NK-92 treated with Interleukin-12 subunit alpha and Interleukin-12 subunit beta, amount 100 ng/mL, for 24 hours (cell line): ENCODE measurements around the gene MAP3K19.
"Not testable (repeated sequence)": the region's sequence is repeated elsewhere in the genome, so short reads cannot be mapped to it uniquely, and the experiment has no call there.

Experiments
- DNase-seq: peaks from one replicate; lab custom pipeline; 2025; lab: John Stamatoyannopoulos, UW

The MAP3K19 gene

GRCh38 chr2:135050684-135051083, 3.4 kb upstream of the MAP3K19 start:
- DNase-seq, result no peak

- DNase-seq, result no peak
These were observed 2.9 kb upstream of the MAP3K19 start for GRCh38 chr2:135050132-135050531.

GRCh38 chr2:135048122-135048521, 875 bp upstream of the MAP3K19 start:
- DNase-seq, result no peak

GRCh38 chr2:135043345-135043744, 3.9 kb downstream of the MAP3K19 start:
- DNase-seq, result no peak

GRCh38 chr2:135037831-135038230, 9.4 kb downstream of the MAP3K19 start:
- no peak for DNase-seq

GRCh38 chr2:135033216-135033615, 14.0 kb downstream of the MAP3K19 start:
- DNase-seq, result not testable (repeated sequence)

GRCh38 chr2:135030826-135031225, 16.4 kb downstream of the MAP3K19 start:
- DNase-seq, result no peak

- DNase-seq, result no peak
These were observed 17.6 kb downstream of the MAP3K19 start for GRCh38 chr2:135029481-135030134.

- no peak for DNase-seq
These were observed 23.3 kb downstream of the MAP3K19 start for GRCh38 chr2:135023886-135024485.

- no peak for DNase-seq
These were observed 24.0 kb downstream of the MAP3K19 start for GRCh38 chr2:135022952-135023880.

- DNase-seq, result no peak
These were observed 25.6 kb downstream of the MAP3K19 start for GRCh38 chr2:135021618-135022017.

- DNase-seq, result no peak
These were observed 35.6 kb downstream of the MAP3K19 start for GRCh38 chr2:135011633-135012032.

- DNase-seq, result no peak
These were observed 36.9 kb downstream of the MAP3K19 start for GRCh38 chr2:135010200-135010942.

- no peak for DNase-seq
These were observed 37.9 kb downstream of the MAP3K19 start for GRCh38 chr2:135009339-135009738.

GRCh38 chr2:135005753-135006152, 41.5 kb downstream of the MAP3K19 start:
- no peak for DNase-seq

GRCh38 chr2:135004005-135004746, 43.1 kb downstream of the MAP3K19 start:
- DNase-seq, result peak; percentile 34

- no peak for DNase-seq
These were observed 44.4 kb downstream of the MAP3K19 start for GRCh38 chr2:135002836-135003235.

- DNase-seq, result no peak
These were observed 47.7 kb downstream of the MAP3K19 start for GRCh38 chr2:134999521-134999920.

- DNase-seq, result no peak
These were observed 58.1 kb downstream of the MAP3K19 start for GRCh38 chr2:134988994-134989605.

GRCh38 chr2:134985061-134985460, 62.2 kb downstream of the MAP3K19 start:
- no peak for DNase-seq

- DNase-seq, result no peak
These were observed 64.6 kb downstream of the MAP3K19 start for GRCh38 chr2:134982603-134983002.
